Activated B cell treated with CpG ODN at 0.5 μM for 24 hours (primary cell): ENCODE measurements around the gene CDH1. TPM values are rescaled to one million over a fixed set of nuclear protein-coding genes. Genes with fewer than 3 reads are reported as not detected.

ENCODE experiments used
- ATAC-seq: fragments of 200-7000 bp; cut with Tn5 transposase; one replicate; pipeline ENCODE4 v1.10.0; 2021; ENCODE audit warnings: low read depth, mild to moderate bottlenecking, moderate library complexity
- CTCF ChIA-PET: fragments of 350-600 bp; sonication (Branson Sonifier 250); formaldehyde crosslinking; loops from one replicate; lab custom pipeline; 2021; ENCODE audit warnings: antibody characterized with exemption; lab: Charles Lee
- POLR2A ChIA-PET: fragments of 350-600 bp; sonication (Branson Sonifier 250); formaldehyde crosslinking; loops from one replicate; lab custom pipeline; 2021; ENCODE audit warnings: antibody characterized with exemption; lab: Charles Lee
- DNase-seq: peaks from one replicate; pipeline ENCODE4 v3.0.0; 2022
- H3K27ac Mint-ChIP-seq: one replicate; pipeline ENCODE4 v1.8.0; 2020; ENCODE audit warnings: mixed read lengths
- H3K27me3 Mint-ChIP-seq: one replicate; pipeline ENCODE4 v1.8.0; 2021; ENCODE audit warnings: mixed read lengths
- H3K36me3 Mint-ChIP-seq: one replicate; pipeline ENCODE4 v1.8.0; 2021; ENCODE audit warnings: low read depth, mixed read lengths
- H3K4me1 Mint-ChIP-seq: one replicate; pipeline ENCODE4 v1.8.0; 2021; ENCODE audit warnings: mixed read lengths
- H3K4me3 Mint-ChIP-seq: one replicate; pipeline ENCODE4 v1.8.0; 2020; ENCODE audit warnings: mild to moderate bottlenecking, mixed read lengths
- H3K9me3 Mint-ChIP-seq: one replicate; pipeline ENCODE4 v1.8.0; 2020; ENCODE audit warnings: mixed read lengths
- intact Hi-C: fragments of 100-400 bp; cut with micrococcal nuclease; formaldehyde crosslinking; loops from one replicate; pipeline ENCODE4 v1.15.1; 2024
- total RNA-seq: library from RNA; stranded (reverse); gene quantifications from 2 replicates; pipeline ENCODE4 v1.2.3, GENCODE V29; 2022
- TF ChIP-seq, protein P1 (sequence below): fragments of 200-600 bp; IDR thresholded peaks from one replicate; pipeline ENCODE4 v1.8.0; 2022; ENCODE audit warnings: antibody characterized with exemption, mild to moderate bottlenecking

The CDH1 gene
- total RNA-seq, 1 donor from 2014 or later = 8.2 TPM

DNA sequence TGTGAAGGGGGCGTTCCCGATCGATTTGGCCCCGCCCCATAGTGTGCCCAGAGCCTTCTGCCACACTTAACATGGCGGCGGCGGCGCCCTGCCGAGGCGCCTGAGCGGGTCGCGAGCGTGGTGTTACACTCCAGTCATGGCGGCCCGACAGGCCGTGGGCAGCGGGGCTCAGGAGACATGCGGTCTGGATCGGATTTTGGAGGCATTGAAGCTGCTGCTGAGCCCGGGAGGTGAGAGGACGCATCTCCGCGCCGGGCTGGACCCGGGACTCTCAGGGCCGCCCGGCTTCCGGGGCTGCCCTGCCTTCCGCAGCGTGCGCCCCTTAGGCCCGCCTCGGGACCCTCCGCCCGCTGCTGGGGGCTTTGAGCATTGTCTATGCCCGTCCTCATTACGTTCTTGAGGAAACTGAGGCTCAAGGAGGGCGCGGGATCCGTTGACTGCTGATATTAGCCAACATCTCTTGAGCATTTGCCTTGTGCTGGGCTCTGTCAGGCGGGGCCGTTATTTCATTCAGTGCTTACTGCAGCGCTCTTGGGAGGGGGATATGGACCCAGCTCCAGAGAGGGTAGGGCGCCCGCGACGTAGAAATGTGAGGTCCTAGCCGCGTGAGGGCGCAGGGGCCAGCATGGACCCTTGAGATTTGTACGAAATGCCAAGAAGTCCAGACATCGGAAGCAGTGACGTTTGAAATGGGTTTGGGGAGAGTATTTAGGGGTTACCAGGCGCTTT is 106.6 kb downstream of the CDH1 start, which contains the start of gene TANGO6:
TANGO6 (plus strand) TSS at position 50 of the 729 bp plus-strand sequence; CDS start at position 137, 87 bp downstream.
- TF ChIP-seq, protein P1, sequence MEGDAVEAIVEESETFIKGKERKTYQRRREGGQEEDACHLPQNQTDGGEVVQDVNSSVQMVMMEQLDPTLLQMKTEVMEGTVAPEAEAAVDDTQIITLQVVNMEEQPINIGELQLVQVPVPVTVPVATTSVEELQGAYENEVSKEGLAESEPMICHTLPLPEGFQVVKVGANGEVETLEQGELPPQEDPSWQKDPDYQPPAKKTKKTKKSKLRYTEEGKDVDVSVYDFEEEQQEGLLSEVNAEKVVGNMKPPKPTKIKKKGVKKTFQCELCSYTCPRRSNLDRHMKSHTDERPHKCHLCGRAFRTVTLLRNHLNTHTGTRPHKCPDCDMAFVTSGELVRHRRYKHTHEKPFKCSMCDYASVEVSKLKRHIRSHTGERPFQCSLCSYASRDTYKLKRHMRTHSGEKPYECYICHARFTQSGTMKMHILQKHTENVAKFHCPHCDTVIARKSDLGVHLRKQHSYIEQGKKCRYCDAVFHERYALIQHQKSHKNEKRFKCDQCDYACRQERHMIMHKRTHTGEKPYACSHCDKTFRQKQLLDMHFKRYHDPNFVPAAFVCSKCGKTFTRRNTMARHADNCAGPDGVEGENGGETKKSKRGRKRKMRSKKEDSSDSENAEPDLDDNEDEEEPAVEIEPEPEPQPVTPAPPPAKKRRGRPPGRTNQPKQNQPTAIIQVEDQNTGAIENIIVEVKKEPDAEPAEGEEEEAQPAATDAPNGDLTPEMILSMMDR = no peak
- CTCF ChIA-PET = interaction anchor here (0.6 to 2.0 kb wide), 6 partner anchors 44 to 323 kb away, joined by 3 to 4 read pairs (median 4); no protein-coding TSS in a partner anchor
- peak; percentile 92 for ATAC-seq

DNA sequence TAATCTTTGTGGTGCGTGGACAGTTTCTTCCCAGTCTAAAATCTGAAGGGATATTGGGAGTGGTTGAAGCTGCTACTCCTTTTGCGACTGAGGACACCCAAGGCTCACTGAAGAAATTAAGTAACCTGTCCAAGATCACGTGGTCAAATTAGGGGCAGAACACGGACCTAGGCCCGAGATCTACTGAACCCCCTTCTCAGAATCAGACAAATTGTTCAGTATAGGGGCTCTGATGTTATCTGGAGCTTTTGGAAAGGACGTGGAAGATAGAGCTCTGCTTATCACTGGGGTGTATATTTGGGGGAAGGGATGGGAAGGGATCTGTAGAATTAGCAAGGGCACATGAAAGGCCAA is 107.1 kb downstream of the CDH1 start:
- POLR2A ChIA-PET = interaction anchor here (0.6 to 2.3 kb wide), 4 partner anchors 8 to 87 kb away, joined by 3 to 8 read pairs (median 4); no protein-coding TSS in a partner anchor
- DNase-seq = no peak
- no peaks in the 10 kb centered on the region for H3K9me3 Mint-ChIP-seq

More for the DNA sequence above, 106.6 kb downstream of the CDH1 start, which contains the start of gene TANGO6:
- peaks cover 22% of the 10 kb centered on the region for H3K4me1 Mint-ChIP-seq
- H3K36me3 Mint-ChIP-seq = peaks cover 8% of the 10 kb centered on the region
- DNase-seq = peak; percentile 89
- peak within 1 kb of the TSS; percentile 93 for H3K4me3 Mint-ChIP-seq
- H3K9me3 Mint-ChIP-seq = no peaks in the 10 kb centered on the region
- intact Hi-C loops = loop anchor here (1.0 to 10.0 kb wide), 5 partner anchors 304 to 1594 kb away; partner anchors contain the start of genes SMPD3, ST3GAL2, VPS4A and ZFP90
- POLR2A ChIA-PET = interaction anchor here (0.6 to 2.3 kb wide), 12 partner anchors 8 to 1455 kb away, joined by 3 to 8 read pairs (median 4); partner anchors contain the start of gene SNTB2
- no peaks in the 10 kb centered on the region for H3K27me3 Mint-ChIP-seq
- H3K27ac Mint-ChIP-seq = peak within 1 kb of the TSS; percentile 91

DNA sequence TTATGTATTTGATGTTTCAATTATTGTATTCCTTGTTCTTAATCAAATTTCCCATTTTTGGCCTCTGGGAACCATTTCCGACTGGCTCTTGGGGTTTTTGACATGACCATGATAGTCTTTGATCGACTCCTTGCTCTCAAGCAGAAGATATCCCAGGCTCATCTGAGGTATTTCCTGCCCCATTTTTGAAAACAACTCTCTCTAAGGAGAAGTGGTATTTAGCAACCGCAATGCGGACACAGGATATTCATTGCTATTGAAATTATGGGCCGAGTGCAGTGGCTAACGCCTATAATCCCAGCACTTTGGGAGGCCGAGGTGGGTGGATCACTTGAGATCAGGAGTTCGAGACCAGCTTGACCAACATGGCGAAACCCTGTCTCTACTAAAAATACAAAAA is 111.7 kb downstream of the CDH1 start:
- Mint-ChIP-seq H3K9me3 (no peaks in the 10 kb centered on the region), H3K27me3 (no peaks in the 10 kb centered on the region), H3K36me3 (peaks cover 12% of the 10 kb centered on the region), H3K4me1 (peaks cover 17% of the 10 kb centered on the region), H3K4me3 (no peak overlapping the region), H3K27ac (no peak overlapping the region)
- ATAC-seq = no peak
- DNase-seq = no peak
- TF ChIP-seq, protein P1 = no peak
- ChIA-PET CTCF (interaction anchor here (2.0 kb wide), 1 partner anchor 275 kb away, joined by 4 read pairs; no protein-coding TSS in a partner anchor), POLR2A (no interaction called here)
- intact Hi-C loops = loop anchor here (10.0 kb wide), 1 partner anchor 404 kb away; the partner anchor contains the start of gene SMPD3

More for the DNA sequence above, 107.1 kb downstream of the CDH1 start:
- Mint-ChIP-seq H3K27ac (peak overlapping the region; percentile 91), H3K27me3 (no peaks in the 10 kb centered on the region), H3K4me3 (peak overlapping the region; percentile 93), H3K4me1 (peaks cover 22% of the 10 kb centered on the region), H3K36me3 (peaks cover 11% of the 10 kb centered on the region)
- TF ChIP-seq, protein P1 = no peak
- no peak for ATAC-seq
- CTCF ChIA-PET = interaction anchor here (1.2 to 2.0 kb wide), 3 partner anchors 44 to 314 kb away, joined by 4 read pairs; no protein-coding TSS in a partner anchor
- intact Hi-C loops = loop anchor here (1.0 to 10.0 kb wide), 3 partner anchors 316 to 1593 kb away; partner anchors contain the start of genes SMPD3 and ST3GAL2

DNA sequence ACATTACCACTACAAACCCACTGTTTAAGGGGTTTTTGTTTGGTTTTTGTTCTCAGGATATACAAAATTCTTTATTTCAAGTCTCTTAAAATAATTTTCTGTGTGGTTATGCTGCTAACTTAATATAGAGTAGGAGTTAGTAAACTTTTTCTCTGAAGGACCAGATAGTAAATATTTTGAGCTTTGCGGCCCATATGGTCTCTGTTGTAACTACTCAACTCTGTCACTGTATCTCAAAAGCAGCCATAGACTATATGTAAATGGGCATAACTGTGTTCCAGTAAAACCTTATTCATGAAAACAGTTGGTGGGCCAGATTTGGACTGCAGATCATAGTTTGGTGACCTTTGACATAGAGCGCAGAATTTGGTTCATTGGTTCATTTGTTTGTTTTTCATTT is 113.4 kb downstream of the CDH1 start:
- Mint-ChIP-seq H3K27ac (no peak overlapping the region), H3K27me3 (no peaks in the 10 kb centered on the region), H3K4me3 (no peak overlapping the region), H3K4me1 (peaks cover 8% of the 10 kb centered on the region), H3K9me3 (no peaks in the 10 kb centered on the region), H3K36me3 (peaks cover 11% of the 10 kb centered on the region)
- ATAC-seq = no peak
- TF ChIP-seq, protein P1 = no peak
- ChIA-PET CTCF (interaction anchor here (2.0 kb wide), 1 partner anchor 274 kb away, joined by 4 read pairs; no protein-coding TSS in a partner anchor), POLR2A (no interaction called here)
- DNase-seq = no peak
- intact Hi-C loops = no loop called here

DNA sequence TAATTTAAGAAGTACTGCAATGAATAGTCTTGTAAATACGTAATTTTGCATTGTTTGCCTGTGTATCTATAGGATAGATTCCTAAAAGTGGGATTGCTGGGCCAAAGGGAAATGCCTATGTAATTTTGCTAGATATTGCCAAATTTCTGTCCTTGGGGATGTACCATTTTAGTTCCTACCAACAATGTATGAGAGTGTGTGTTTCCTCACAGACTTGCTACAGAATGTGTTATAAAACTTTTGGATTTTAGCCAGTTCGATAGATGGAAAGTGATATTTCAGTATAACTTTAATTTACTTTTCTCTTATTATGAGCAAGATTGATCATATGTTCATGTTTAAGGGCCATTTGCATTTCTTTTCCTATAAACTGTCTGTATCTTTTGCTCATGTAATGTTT is 114.5 kb downstream of the CDH1 start:
- peaks cover 8% of the 10 kb centered on the region for H3K4me1 Mint-ChIP-seq

More for the DNA sequence above, 114.5 kb downstream of the CDH1 start:
- DNase-seq (no peak), ATAC-seq (no peak)
- Mint-ChIP-seq H3K4me3 (no peak overlapping the region), H3K9me3 (no peaks in the 10 kb centered on the region), H3K36me3 (peaks cover 11% of the 10 kb centered on the region), H3K27ac (no peak overlapping the region), H3K27me3 (no peaks in the 10 kb centered on the region)
- ChIA-PET CTCF (no interaction called here), POLR2A (interaction anchor here (1.0 kb wide), 1 partner anchor 8 kb away, joined by 3 read pairs; no protein-coding TSS in a partner anchor)
- intact Hi-C loops = no loop called here
- TF ChIP-seq, protein P1 = no peak
